Measurements from ENCODE around the gene RPL13. TPM values are rescaled to one million over a fixed set of nuclear protein-coding genes. Genes with fewer than 3 reads are reported as not detected.

RPL13 gene
- total and polyA plus RNA-seq, 2 donors (not counting 1 experiment from before 2014, with no cell fraction given): 1,442 to 3,823 TPM

- no peaks in the 10 kb centered on the region for H3K4me1 ChIP-seq (ENCODE audit: control insufficient read depth, extremely low read depth, insufficient read depth, low read length)
- H3K4me3 ChIP-seq (replicated peaks in 1 of 4; ENCODE audit: control extremely low read depth in 1 of 4, insufficient read depth in 1 of 4, low read depth in 3 of 4, low read length in 4 of 4): no peak overlapping the region
- no peak overlapping the region for H3K4me2 ChIP-seq (ENCODE audit: extremely low read depth, insufficient read depth, low read length)
- H4K20me1 ChIP-seq (ENCODE audit: control insufficient read depth, extremely low read depth, insufficient read depth, low read length): no peaks in the 10 kb centered on the region
- H2AFZ ChIP-seq (ENCODE audit: low read length): no peak overlapping the region
- peaks cover 29% of the 10 kb centered on the region for H3K36me3 ChIP-seq (ENCODE audit: control insufficient read depth, insufficient read depth, low read length)
- H3K27me3 ChIP-seq (ENCODE audit: control insufficient read depth, insufficient read depth, low read length): no peaks in the 10 kb centered on the region
- TF ChIP-seq CTCF (conservative IDR thresholded peaks at IDR 0.05 in 1 of 2, IDR thresholded peaks at IDR 0.05 in 1 of 2; ENCODE audit: low read depth in 1 of 2, low read length in 2 of 2) (no peak), EZH2 (IDR thresholded peaks at IDR 0.05; ENCODE audit: low read length, missing control alignments) (no peak)
- H3K9me3 ChIP-seq (ENCODE audit: control insufficient read depth, insufficient read depth, low read depth, low read length): no peaks in the 10 kb centered on the region
- H3K27ac ChIP-seq (ENCODE audit: insufficient read depth, low read length): no peak overlapping the region
- DNase-seq (ENCODE audit: low read depth in 2 of 2): no peak
- no peak overlapping the region for H3K9ac ChIP-seq (ENCODE audit: insufficient read depth, low read length)
- peaks cover 36% of the 10 kb centered on the region for H3K79me2 ChIP-seq (ENCODE audit: control insufficient read depth, insufficient read depth, low read length)
Measured at GRCh38 chr16:89517128-89517527, 43.4 kb upstream of the RPL13 start.

- no peaks in the 10 kb centered on the region for H4K20me1 ChIP-seq (ENCODE audit: control insufficient read depth, extremely low read depth, insufficient read depth, low read length)
- H3K9me3 ChIP-seq (ENCODE audit: control insufficient read depth, insufficient read depth, low read depth, low read length): no peaks in the 10 kb centered on the region
- H2AFZ ChIP-seq (ENCODE audit: low read length): no peak overlapping the region
- no peaks in the 10 kb centered on the region for H3K27me3 ChIP-seq (ENCODE audit: control insufficient read depth, insufficient read depth, low read length)
- no peak for DNase-seq (ENCODE audit: low read depth in 2 of 2)
- TF ChIP-seq CTCF (conservative IDR thresholded peaks at IDR 0.05 in 1 of 2, IDR thresholded peaks at IDR 0.05 in 1 of 2; ENCODE audit: low read depth in 1 of 2, low read length in 2 of 2): no peak
- no peak for TF ChIP-seq EZH2 (IDR thresholded peaks at IDR 0.05; ENCODE audit: low read length, missing control alignments)
- no peak overlapping the region for H3K9ac ChIP-seq (ENCODE audit: insufficient read depth, low read length)
- H3K79me2 ChIP-seq (ENCODE audit: control insufficient read depth, insufficient read depth, low read length): peaks cover 41% of the 10 kb centered on the region
- H3K4me2 ChIP-seq (ENCODE audit: extremely low read depth, insufficient read depth, low read length): no peak overlapping the region
- peaks cover 31% of the 10 kb centered on the region for H3K36me3 ChIP-seq (ENCODE audit: control insufficient read depth, insufficient read depth, low read length)
- no peak overlapping the region for H3K4me3 ChIP-seq (replicated peaks in 1 of 4; ENCODE audit: control extremely low read depth in 1 of 4, insufficient read depth in 1 of 4, low read depth in 3 of 4, low read length in 4 of 4)
- no peak overlapping the region for H3K27ac ChIP-seq (ENCODE audit: insufficient read depth, low read length)
- no peaks in the 10 kb centered on the region for H3K4me1 ChIP-seq (ENCODE audit: control insufficient read depth, extremely low read depth, insufficient read depth, low read length)
Measured at GRCh38 chr16:89519881-89520280, 40.6 kb upstream of the RPL13 start.

- Histone ChIP-seq H2AFZ (ENCODE audit: low read length) (no peak overlapping the region), H3K36me3 (ENCODE audit: control insufficient read depth, insufficient read depth, low read length) (peaks cover 32% of the 10 kb centered on the region), H3K27ac (ENCODE audit: insufficient read depth, low read length) (no peak overlapping the region), H3K4me1 (ENCODE audit: control insufficient read depth, extremely low read depth, insufficient read depth, low read length) (no peaks in the 10 kb centered on the region), H3K4me2 (ENCODE audit: extremely low read depth, insufficient read depth, low read length) (no peak overlapping the region), H3K4me3 (replicated peaks in 1 of 4; ENCODE audit: control extremely low read depth in 1 of 4, insufficient read depth in 1 of 4, low read depth in 3 of 4, low read length in 4 of 4) (no peak overlapping the region), H4K20me1 (ENCODE audit: control insufficient read depth, extremely low read depth, insufficient read depth, low read length) (no peaks in the 10 kb centered on the region), H3K9ac (ENCODE audit: insufficient read depth, low read length) (no peak overlapping the region), H3K9me3 (ENCODE audit: control insufficient read depth, insufficient read depth, low read depth, low read length) (no peaks in the 10 kb centered on the region), H3K79me2 (ENCODE audit: control insufficient read depth, insufficient read depth, low read length) (peaks cover 39% of the 10 kb centered on the region), H3K27me3 (ENCODE audit: control insufficient read depth, insufficient read depth, low read length) (no peaks in the 10 kb centered on the region)
- DNase-seq (ENCODE audit: low read depth in 2 of 2): no peak
- TF ChIP-seq EZH2 (IDR thresholded peaks at IDR 0.05; ENCODE audit: low read length, missing control alignments): no peak
- no peak for TF ChIP-seq CTCF (conservative IDR thresholded peaks at IDR 0.05 in 1 of 2, IDR thresholded peaks at IDR 0.05 in 1 of 2; ENCODE audit: low read depth in 1 of 2, low read length in 2 of 2)
Measured at GRCh38 chr16:89522287-89522686, 38.2 kb upstream of the RPL13 start.

Measured in fibroblast of lung (primary cell).